ENCODE results near the gene ENPP1. TPM values are rescaled to one million over a fixed set of nuclear protein-coding genes. Genes with fewer than 3 reads are reported as not detected.

The ENPP1 gene
- polyA plus RNA-seq, 1 of the 3 experiments (the other 2 are of a cell fraction) = not detected

GRCh38 chr6:131761060-131761761 is 46.6 kb upstream of the ENPP1 start:
- Histone ChIP-seq H4K20me1 (ENCODE audit: insufficient read depth) (no peaks in the 10 kb centered on the region), H3K9ac (no peak overlapping the region), H3K79me2 (ENCODE audit: insufficient read depth) (no peaks in the 10 kb centered on the region), H3K27me3 (ENCODE audit: insufficient read depth) (peaks cover 10% of the 10 kb centered on the region; the same call in 1 of the 2 replicates), H3K9me3 (no peaks in the 10 kb centered on the region), H2AFZ (ENCODE audit: low read depth) (no peak overlapping the region), H3K36me3 (replicated peaks in 1 of 2; ENCODE audit: control insufficient read depth in 1 of 2, insufficient read depth in 2 of 2, low read length in 1 of 2) (no peaks in the 10 kb centered on the region), H3K27ac (ENCODE audit: low read depth in 2 of 2, low read length in 1 of 2) (no peak overlapping the region), H3F3A (replicated peaks; ENCODE audit: insufficient read depth) (no peaks in the 10 kb centered on the region), H3K4me3 (ENCODE audit: low read depth in 2 of 2, low read length in 1 of 2) (no peak overlapping the region), H3K9me2 (no peaks in the 10 kb centered on the region), H3K4me2 (no peak overlapping the region), H3K4me1 (ENCODE audit: control insufficient read depth in 1 of 2, insufficient read depth in 2 of 2, low read depth in 1 of 2, low read length in 1 of 2) (no peaks in the 10 kb centered on the region; a peak in 1 of 4 replicates)
- ChIA-PET CTCF (no interaction called here), POLR2A (no interaction called here)
- DNase-seq = no peak
- 10% methylated on average over 6 of the region's 6 CpGs for WGBS (ENCODE audit: low lambda C conversion rate)
- no peak for TF ChIP-seq POLR2AphosphoS5 (IDR thresholded peaks at IDR 0.05; ENCODE audit: low read depth, low read length)
- no peak for TF ChIP-seq TAF1 (IDR thresholded peaks at IDR 0.05; ENCODE audit: borderline replicate concordance, low read depth, low read length)
- TF ChIP-seq RCOR1 (IDR thresholded peaks at IDR 0.05; ENCODE audit: low read length) = no peak
- TF ChIP-seq REST (IDR thresholded peaks at IDR 0.05; ENCODE audit: low read depth, low read length) = no peak
- TF ChIP-seq JUND (IDR thresholded peaks at IDR 0.05) = no peak
- no peak for TF ChIP-seq PBX3 (IDR thresholded peaks at IDR 0.05)
- no peak for TF ChIP-seq FOXJ3 (CRISPR knock-in tag; IDR thresholded peaks at IDR 0.05)
- no peak for TF ChIP-seq FOXM1 (IDR thresholded peaks at IDR 0.05; ENCODE audit: low read depth)
- no peak for TF ChIP-seq MAX (IDR thresholded peaks at IDR 0.05; ENCODE audit: low read depth)
- TF ChIP-seq CHD2 (IDR thresholded peaks at IDR 0.05; ENCODE audit: low read length, partially characterized antibody) = no peak
- TF ChIP-seq TEAD4 (IDR thresholded peaks at IDR 0.05; ENCODE audit: borderline replicate concordance, insufficient read depth) = no peak
- TF ChIP-seq USF2 (IDR thresholded peaks at IDR 0.05; ENCODE audit: borderline replicate concordance, low read depth, low read length) = no peak

Data from SK-N-SH (cell line).